ENCODE data around the gene CYLD. TPM values are rescaled to one million over a fixed set of nuclear protein-coding genes. Genes with fewer than 3 reads are reported as not detected.

The CYLD gene
- polyA plus RNA-seq, 1 donor (not counting 4 experiments of a cell fraction or from before 2014, with no cell fraction given) = 24.7 TPM

DNA sequence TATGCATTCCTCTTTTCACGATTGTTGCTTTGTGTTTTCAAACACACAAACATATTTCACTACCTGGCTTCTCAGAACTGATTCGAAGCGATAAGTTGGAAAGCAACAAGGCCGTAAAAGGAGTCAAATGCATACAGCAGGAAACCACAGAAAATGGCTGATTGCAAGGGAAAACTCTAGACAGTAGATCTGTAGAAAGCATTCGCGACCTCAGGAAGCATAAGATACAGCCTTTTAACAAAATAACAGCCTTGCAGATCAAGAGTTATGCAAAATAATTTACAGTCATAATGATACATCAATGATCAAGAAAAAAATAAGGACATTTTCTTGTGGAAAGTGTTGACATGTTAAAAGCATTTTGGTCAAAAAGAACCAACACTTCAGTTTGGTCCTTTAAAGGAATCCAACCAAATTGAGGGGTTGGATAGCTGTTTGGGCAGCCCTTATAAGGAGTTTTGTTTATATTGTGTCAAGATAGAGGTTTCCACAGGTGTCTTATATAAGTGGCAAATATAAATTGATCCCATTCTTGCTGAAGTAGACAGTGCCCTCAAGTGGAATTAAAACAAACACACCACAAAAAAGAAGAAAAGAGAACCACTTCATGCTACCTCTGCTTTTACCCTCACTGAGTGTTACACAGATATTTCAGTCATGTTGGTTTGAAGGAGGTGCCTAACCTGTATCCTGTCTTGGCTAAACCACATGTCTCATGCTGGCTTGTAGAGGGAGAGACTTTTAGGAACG lies 5.5 kb downstream of the CYLD start:
- H3K36me3 ChIP-seq (ENCODE audit: control insufficient read depth in 2 of 2, extremely low read depth in 1 of 2, insufficient read depth in 2 of 2, low read length in 2 of 2) = peaks cover 4 to 9% of the 10 kb centered on the region in 2 experiments
- no peak overlapping the region for H3K27ac ChIP-seq (ENCODE audit: control insufficient read depth, insufficient read depth, low read length)
- peak; percentile 44 for FAIRE-seq
- no peak overlapping the region for H3K4me3 ChIP-seq (ENCODE audit: control insufficient read depth in 2 of 3, extremely low read depth in 1 of 3, insufficient read depth in 2 of 3, low read depth in 1 of 3, low read length in 3 of 3)
- peaks cover 36% of the 10 kb centered on the region for H3K4me1 ChIP-seq (ENCODE audit: control insufficient read depth, extremely low read depth, insufficient read depth, low read length)
- no peak overlapping the region for H3K4me2 ChIP-seq (ENCODE audit: control insufficient read depth, extremely low read depth, insufficient read depth, low read depth, low read length)
- TF ChIP-seq EZH2 (IDR thresholded peaks at IDR 0.05; ENCODE audit: low read length) = no peak
- TF ChIP-seq, protein P1, sequence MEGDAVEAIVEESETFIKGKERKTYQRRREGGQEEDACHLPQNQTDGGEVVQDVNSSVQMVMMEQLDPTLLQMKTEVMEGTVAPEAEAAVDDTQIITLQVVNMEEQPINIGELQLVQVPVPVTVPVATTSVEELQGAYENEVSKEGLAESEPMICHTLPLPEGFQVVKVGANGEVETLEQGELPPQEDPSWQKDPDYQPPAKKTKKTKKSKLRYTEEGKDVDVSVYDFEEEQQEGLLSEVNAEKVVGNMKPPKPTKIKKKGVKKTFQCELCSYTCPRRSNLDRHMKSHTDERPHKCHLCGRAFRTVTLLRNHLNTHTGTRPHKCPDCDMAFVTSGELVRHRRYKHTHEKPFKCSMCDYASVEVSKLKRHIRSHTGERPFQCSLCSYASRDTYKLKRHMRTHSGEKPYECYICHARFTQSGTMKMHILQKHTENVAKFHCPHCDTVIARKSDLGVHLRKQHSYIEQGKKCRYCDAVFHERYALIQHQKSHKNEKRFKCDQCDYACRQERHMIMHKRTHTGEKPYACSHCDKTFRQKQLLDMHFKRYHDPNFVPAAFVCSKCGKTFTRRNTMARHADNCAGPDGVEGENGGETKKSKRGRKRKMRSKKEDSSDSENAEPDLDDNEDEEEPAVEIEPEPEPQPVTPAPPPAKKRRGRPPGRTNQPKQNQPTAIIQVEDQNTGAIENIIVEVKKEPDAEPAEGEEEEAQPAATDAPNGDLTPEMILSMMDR (optimal IDR thresholded peaks at IDR 0.05 in 1 of 3, IDR thresholded peaks at IDR 0.05 in 1 of 3, conservative IDR thresholded peaks at IDR 0.05 in 1 of 3; ENCODE audit: extremely low read depth in 1 of 3, insufficient read depth in 2 of 3, low read length in 3 of 3) = peak in 2 of 3 experiments; percentile 12 to 48
- no peaks in the 10 kb centered on the region for H3K9me3 ChIP-seq (ENCODE audit: control insufficient read depth, low read depth, low read length)
- no peak overlapping the region for H2AFZ ChIP-seq (ENCODE audit: control insufficient read depth, low read length)
- dilution Hi-C loops (cut with MboI; ENCODE audit: extremely low pct_ligation_motif_present, low sequenced_read_pairs) = no loop called here
- no peak overlapping the region for H3K9ac ChIP-seq (ENCODE audit: control insufficient read depth, extremely low read depth, insufficient read depth, low read length)
- H3K9me1 ChIP-seq (ENCODE audit: control insufficient read depth, extremely low read depth, insufficient read depth, low read length) = peaks cover 2% of the 10 kb centered on the region
- peaks cover 14% of the 10 kb centered on the region for H3K79me2 ChIP-seq (ENCODE audit: control insufficient read depth, insufficient read depth, low read length)
- no peaks in the 10 kb centered on the region for H4K20me1 ChIP-seq (ENCODE audit: control insufficient read depth, extremely low read depth, insufficient read depth, low read length)
- DNase-seq (ENCODE audit: low read depth, low spot score) = no peak
- no peaks in the 10 kb centered on the region for H3K27me3 ChIP-seq (ENCODE audit: control insufficient read depth, extremely low read depth, insufficient read depth, low read length)

DNA sequence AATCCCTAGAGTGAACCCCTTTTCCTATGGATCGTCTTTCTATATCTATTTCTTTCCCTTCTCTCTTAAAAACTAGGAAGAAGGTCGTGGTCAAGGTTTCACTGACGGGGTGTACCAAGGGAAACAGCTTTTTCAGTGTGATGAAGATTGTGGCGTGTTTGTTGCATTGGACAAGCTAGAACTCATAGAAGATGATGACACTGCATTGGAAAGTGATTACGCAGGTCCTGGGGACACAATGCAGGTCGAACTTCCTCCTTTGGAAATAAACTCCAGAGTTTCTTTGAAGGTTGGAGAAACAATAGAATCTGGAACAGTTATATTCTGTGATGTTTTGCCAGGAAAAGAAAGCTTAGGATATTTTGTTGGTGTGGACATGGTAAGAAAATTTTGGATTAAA lies 9.6 kb downstream of the CYLD start:
- H3K27ac ChIP-seq (ENCODE audit: control insufficient read depth, insufficient read depth, low read length) = no peak overlapping the region
- H4K20me1 ChIP-seq (ENCODE audit: control insufficient read depth, extremely low read depth, insufficient read depth, low read length) = no peaks in the 10 kb centered on the region
- DNase-seq (ENCODE audit: low read depth, low spot score) (no peak), FAIRE-seq (peak; percentile 57)
- dilution Hi-C loops (cut with MboI; ENCODE audit: extremely low pct_ligation_motif_present, low sequenced_read_pairs) = no loop called here
- H2AFZ ChIP-seq (ENCODE audit: control insufficient read depth, low read length) = no peak overlapping the region
- no peak for TF ChIP-seq EZH2 (IDR thresholded peaks at IDR 0.05; ENCODE audit: low read length)
- TF ChIP-seq, protein P1 (optimal IDR thresholded peaks at IDR 0.05 in 1 of 3, IDR thresholded peaks at IDR 0.05 in 1 of 3, conservative IDR thresholded peaks at IDR 0.05 in 1 of 3; ENCODE audit: extremely low read depth in 1 of 3, insufficient read depth in 2 of 3, low read length in 3 of 3) = no peak
- no peak overlapping the region for H3K9ac ChIP-seq (ENCODE audit: control insufficient read depth, extremely low read depth, insufficient read depth, low read length)
- no peaks in the 10 kb centered on the region for H3K9me1 ChIP-seq (ENCODE audit: control insufficient read depth, extremely low read depth, insufficient read depth, low read length)
- no peaks in the 10 kb centered on the region for H3K79me2 ChIP-seq (ENCODE audit: control insufficient read depth, insufficient read depth, low read length)
- peaks cover 4 to 13% of the 10 kb centered on the region in 2 experiments for H3K36me3 ChIP-seq (ENCODE audit: control insufficient read depth in 2 of 2, extremely low read depth in 1 of 2, insufficient read depth in 2 of 2, low read length in 2 of 2)
- H3K4me3 ChIP-seq (ENCODE audit: control insufficient read depth in 2 of 3, extremely low read depth in 1 of 3, insufficient read depth in 2 of 3, low read depth in 1 of 3, low read length in 3 of 3) = no peak overlapping the region
- no peak overlapping the region for H3K4me2 ChIP-seq (ENCODE audit: control insufficient read depth, extremely low read depth, insufficient read depth, low read depth, low read length)
- peaks cover 5% of the 10 kb centered on the region for H3K4me1 ChIP-seq (ENCODE audit: control insufficient read depth, extremely low read depth, insufficient read depth, low read length)
- H3K9me3 ChIP-seq (ENCODE audit: control insufficient read depth, low read depth, low read length) = no peaks in the 10 kb centered on the region
- H3K27me3 ChIP-seq (ENCODE audit: control insufficient read depth, extremely low read depth, insufficient read depth, low read length) = no peaks in the 10 kb centered on the region
